ENCODE results near the gene SNX25.

DNA sequence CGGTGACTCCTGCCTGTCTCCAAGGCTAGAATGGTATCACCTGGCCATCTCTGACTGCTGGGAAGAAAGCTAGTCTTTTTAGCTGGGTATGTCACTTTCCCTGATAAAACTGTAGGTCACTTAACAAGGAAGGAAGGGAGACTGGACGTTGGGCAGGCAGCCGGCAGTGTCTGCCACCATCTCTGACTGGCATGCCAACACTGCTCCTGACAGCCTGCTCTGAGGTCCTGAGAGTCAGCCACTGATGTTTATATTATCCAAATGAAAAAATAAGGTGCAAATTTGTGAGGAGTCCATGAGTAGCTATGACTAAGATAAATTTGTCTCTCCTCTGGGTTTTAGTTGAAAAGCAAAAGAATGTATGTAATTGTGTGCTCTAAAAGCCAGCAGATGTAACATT lies 77.2 kb downstream of the SNX25 start:
- TF ChIP-seq GATA2 (CRISPR knock-in tag; IDR thresholded peaks at IDR 0.05) (no peak), TEAD4 (IDR thresholded peaks at IDR 0.05; ENCODE audit: borderline replicate concordance, insufficient read depth) (no peak), SIN3A (IDR thresholded peaks at IDR 0.05; ENCODE audit: borderline replicate concordance, low read depth, low read length) (no peak), CTCF (IDR thresholded peaks at IDR 0.05) (no peak), EZH2phosphoT487 (IDR thresholded peaks at IDR 0.05; ENCODE audit: borderline replicate concordance, low read depth) (no peak), SMC3 (IDR thresholded peaks at IDR 0.05; ENCODE audit: low read depth, low read length) (no peak), NRF1 (IDR thresholded peaks at IDR 0.05; ENCODE audit: low read depth, low read length) (no peak), TAF1 (IDR thresholded peaks at IDR 0.05; ENCODE audit: borderline replicate concordance, low read depth, low read length) (no peak)
